Measurements from ENCODE around the gene KPNA3. TPM values are rescaled to one million over a fixed set of nuclear protein-coding genes. Genes with fewer than 3 reads are reported as not detected.

Gene KPNA3
- total RNA-seq, 1 experiment from 2014 or later: 36.8 TPM

DNA sequence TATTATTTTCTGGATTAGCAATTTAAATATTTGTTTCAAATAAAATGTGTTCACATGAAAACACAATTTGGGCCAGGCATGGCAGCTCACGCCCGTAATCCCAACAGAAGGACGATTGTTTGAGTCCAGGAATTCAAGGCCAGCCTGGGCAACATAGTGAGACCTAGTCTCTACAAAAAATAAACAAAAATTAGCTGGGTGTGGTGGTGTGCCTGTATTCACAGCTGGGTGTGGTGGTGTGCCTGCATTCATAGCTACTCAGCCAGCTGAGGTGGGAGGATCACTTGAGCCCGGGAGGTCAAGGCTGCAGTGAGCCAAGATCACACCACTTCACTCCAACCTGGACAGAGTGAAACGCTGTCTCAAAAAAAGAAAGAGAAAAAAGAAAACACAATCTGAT lies 46.4 kb downstream of the KPNA3 start:
- TF ChIP-seq, protein P1, sequence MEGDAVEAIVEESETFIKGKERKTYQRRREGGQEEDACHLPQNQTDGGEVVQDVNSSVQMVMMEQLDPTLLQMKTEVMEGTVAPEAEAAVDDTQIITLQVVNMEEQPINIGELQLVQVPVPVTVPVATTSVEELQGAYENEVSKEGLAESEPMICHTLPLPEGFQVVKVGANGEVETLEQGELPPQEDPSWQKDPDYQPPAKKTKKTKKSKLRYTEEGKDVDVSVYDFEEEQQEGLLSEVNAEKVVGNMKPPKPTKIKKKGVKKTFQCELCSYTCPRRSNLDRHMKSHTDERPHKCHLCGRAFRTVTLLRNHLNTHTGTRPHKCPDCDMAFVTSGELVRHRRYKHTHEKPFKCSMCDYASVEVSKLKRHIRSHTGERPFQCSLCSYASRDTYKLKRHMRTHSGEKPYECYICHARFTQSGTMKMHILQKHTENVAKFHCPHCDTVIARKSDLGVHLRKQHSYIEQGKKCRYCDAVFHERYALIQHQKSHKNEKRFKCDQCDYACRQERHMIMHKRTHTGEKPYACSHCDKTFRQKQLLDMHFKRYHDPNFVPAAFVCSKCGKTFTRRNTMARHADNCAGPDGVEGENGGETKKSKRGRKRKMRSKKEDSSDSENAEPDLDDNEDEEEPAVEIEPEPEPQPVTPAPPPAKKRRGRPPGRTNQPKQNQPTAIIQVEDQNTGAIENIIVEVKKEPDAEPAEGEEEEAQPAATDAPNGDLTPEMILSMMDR (IDR thresholded peaks at IDR 0.05): no peak
- TF ChIP-seq SIN3A (IDR thresholded peaks at IDR 0.05; ENCODE audit: borderline replicate concordance, insufficient read depth, low read depth, low read length) (no peak), TCF7L2 (IDR thresholded peaks at IDR 0.05; ENCODE audit: low read depth, low read length) (no peak), POLR2AphosphoS5 (IDR thresholded peaks at IDR 0.05; ENCODE audit: low read depth, low read length) (no peak)
- TF ChIP-seq, protein P2, sequence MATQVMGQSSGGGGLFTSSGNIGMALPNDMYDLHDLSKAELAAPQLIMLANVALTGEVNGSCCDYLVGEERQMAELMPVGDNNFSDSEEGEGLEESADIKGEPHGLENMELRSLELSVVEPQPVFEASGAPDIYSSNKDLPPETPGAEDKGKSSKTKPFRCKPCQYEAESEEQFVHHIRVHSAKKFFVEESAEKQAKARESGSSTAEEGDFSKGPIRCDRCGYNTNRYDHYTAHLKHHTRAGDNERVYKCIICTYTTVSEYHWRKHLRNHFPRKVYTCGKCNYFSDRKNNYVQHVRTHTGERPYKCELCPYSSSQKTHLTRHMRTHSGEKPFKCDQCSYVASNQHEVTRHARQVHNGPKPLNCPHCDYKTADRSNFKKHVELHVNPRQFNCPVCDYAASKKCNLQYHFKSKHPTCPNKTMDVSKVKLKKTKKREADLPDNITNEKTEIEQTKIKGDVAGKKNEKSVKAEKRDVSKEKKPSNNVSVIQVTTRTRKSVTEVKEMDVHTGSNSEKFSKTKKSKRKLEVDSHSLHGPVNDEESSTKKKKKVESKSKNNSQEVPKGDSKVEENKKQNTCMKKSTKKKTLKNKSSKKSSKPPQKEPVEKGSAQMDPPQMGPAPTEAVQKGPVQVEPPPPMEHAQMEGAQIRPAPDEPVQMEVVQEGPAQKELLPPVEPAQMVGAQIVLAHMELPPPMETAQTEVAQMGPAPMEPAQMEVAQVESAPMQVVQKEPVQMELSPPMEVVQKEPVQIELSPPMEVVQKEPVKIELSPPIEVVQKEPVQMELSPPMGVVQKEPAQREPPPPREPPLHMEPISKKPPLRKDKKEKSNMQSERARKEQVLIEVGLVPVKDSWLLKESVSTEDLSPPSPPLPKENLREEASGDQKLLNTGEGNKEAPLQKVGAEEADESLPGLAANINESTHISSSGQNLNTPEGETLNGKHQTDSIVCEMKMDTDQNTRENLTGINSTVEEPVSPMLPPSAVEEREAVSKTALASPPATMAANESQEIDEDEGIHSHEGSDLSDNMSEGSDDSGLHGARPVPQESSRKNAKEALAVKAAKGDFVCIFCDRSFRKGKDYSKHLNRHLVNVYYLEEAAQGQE (IDR thresholded peaks at IDR 0.05; ENCODE audit: insufficient read depth in 1 of 2, low read depth in 2 of 2, low read length in 1 of 2): no peak
- in situ Hi-C loops (cut with HindIII; ENCODE audit: low pct_unique_long_range_greater_than_20kb, low sequenced_read_pairs): no loop called here

DNA sequence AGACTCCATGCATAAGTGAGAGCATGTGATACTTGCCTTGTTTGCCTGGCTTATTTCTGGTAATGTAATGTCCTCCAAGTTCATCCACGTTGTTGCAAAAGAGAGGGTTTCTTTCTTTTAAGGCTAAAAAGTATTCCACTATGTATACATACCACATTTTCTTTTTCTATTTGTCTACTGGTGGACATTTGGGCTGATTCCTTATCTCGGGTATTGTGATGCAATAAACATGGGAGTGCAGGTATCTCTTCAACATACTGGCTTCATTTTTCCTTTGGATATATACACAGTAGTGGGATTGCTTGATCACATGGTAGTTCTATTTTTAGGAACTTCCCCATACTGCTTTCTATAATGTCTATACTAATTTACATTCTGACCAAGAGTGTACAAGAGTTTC lies 51.6 kb downstream of the KPNA3 start:
- POLR2A ChIA-PET: no interaction called here
- ATAC-seq (no peak), DNase-seq (ENCODE audit: low read depth, low spot score) (no peak)
- no peaks in the 10 kb centered on the region for H3K9me3 ChIP-seq (ENCODE audit: control insufficient read depth, insufficient read depth, low read depth, low read length)
- no peaks in the 10 kb centered on the region for H3K27me3 ChIP-seq (ENCODE audit: control insufficient read depth, insufficient read depth, low read length)
- in situ Hi-C loops (cut with HindIII; ENCODE audit: low pct_unique_long_range_greater_than_20kb, low sequenced_read_pairs) (no loop called here), intact Hi-C loops (cut with micrococcal nuclease; ENCODE audit: unreplicated experiment) (no loop called here)
- TF ChIP-seq, protein P2 (IDR thresholded peaks at IDR 0.05; ENCODE audit: insufficient read depth in 1 of 2, low read depth in 2 of 2, low read length in 1 of 2): no peak
- TF ChIP-seq POLR2AphosphoS5 (IDR thresholded peaks at IDR 0.05; ENCODE audit: low read depth, low read length): no peak
- TF ChIP-seq, protein P1 (IDR thresholded peaks at IDR 0.05): no peak
- no peak for TF ChIP-seq SIN3A (IDR thresholded peaks at IDR 0.05; ENCODE audit: borderline replicate concordance, insufficient read depth, low read depth, low read length)
- TF ChIP-seq TCF7L2 (IDR thresholded peaks at IDR 0.05; ENCODE audit: low read depth, low read length): no peak
- no peak overlapping the region for H3K27ac ChIP-seq (ENCODE audit: low read length)
- H3K4me1 ChIP-seq (ENCODE audit: control insufficient read depth, insufficient read depth, low read length): no peaks in the 10 kb centered on the region
- CTCF ChIA-PET: no interaction called here
- H3K36me3 ChIP-seq (ENCODE audit: control insufficient read depth, insufficient read depth, low read length): no peaks in the 10 kb centered on the region
- no TSS peak for BruUV-seq (replicated peaks)
- no peak overlapping the region for H3K4me3 ChIP-seq (ENCODE audit: low read depth in 2 of 2, low read length in 2 of 2)

More for the DNA sequence above, 46.4 kb downstream of the KPNA3 start:
- DNase-seq (ENCODE audit: low read depth, low spot score) (no peak), ATAC-seq (no peak)
- Histone ChIP-seq H3K36me3 (ENCODE audit: control insufficient read depth, insufficient read depth, low read length) (no peaks in the 10 kb centered on the region), H3K4me1 (ENCODE audit: control insufficient read depth, insufficient read depth, low read length) (no peaks in the 10 kb centered on the region), H3K27me3 (ENCODE audit: control insufficient read depth, insufficient read depth, low read length) (no peaks in the 10 kb centered on the region), H3K27ac (ENCODE audit: low read length) (no peak overlapping the region), H3K4me3 (ENCODE audit: low read depth in 2 of 2, low read length in 2 of 2) (no peak overlapping the region), H3K9me3 (ENCODE audit: control insufficient read depth, insufficient read depth, low read depth, low read length) (no peaks in the 10 kb centered on the region)
- ChIA-PET POLR2A (no interaction called here), CTCF (no interaction called here)
- BruUV-seq (replicated peaks): no TSS peak
- intact Hi-C loops (cut with micrococcal nuclease; ENCODE audit: unreplicated experiment): no loop called here

All from Panc1 (cell line).